KOPT-K1 (cell line): Measurements from ENCODE around the gene PTTG2.

Source experiments
- H3K27ac ChIP-seq: fragments of 200-600 bp; sonication (generic); 2 replicates; pipeline ENCODE4 v1.5.1; 2016; ENCODE audit warnings: antibody characterized with exemption, mild to moderate bottlenecking, low read depth, low read length; ENCODE audit not compliant: poor library complexity, severe bottlenecking
- H3K36me3 ChIP-seq: fragments of 200-600 bp; sonication (generic); 2 replicates; pipeline ENCODE4 v1.5.1; 2017; ENCODE audit warnings: antibody characterized with exemption, mild to moderate bottlenecking, low read length, moderate library complexity; ENCODE audit not compliant: insufficient read depth
- H3K9me3 ChIP-seq: fragments of 200-600 bp; sonication (generic); 2 replicates; pipeline ENCODE4 v1.5.1; 2017; ENCODE audit warnings: antibody characterized with exemption, low read length, mild to moderate bottlenecking; ENCODE audit not compliant: insufficient read depth, poor library complexity, severe bottlenecking

The PTTG2 gene

GRCh38 chr4:38005637-38006036 lies 45.4 kb downstream of the PTTG2 start:
- H3K36me3 ChIP-seq = no peaks in the 10 kb centered on the region
- H3K27ac ChIP-seq = no peak overlapping the region
- H3K9me3 ChIP-seq = no peaks in the 10 kb centered on the region

- H3K27ac ChIP-seq = no peak overlapping the region
- H3K9me3 ChIP-seq = no peaks in the 10 kb centered on the region
- no peaks in the 10 kb centered on the region for H3K36me3 ChIP-seq
Measured at GRCh38 chr4:38007645-38008044, 47.4 kb downstream of the PTTG2 start.

GRCh38 chr4:38008571-38009021 lies 48.4 kb downstream of the PTTG2 start:
- Histone ChIP-seq H3K9me3 (no peaks in the 10 kb centered on the region), H3K27ac (no peak overlapping the region), H3K36me3 (no peaks in the 10 kb centered on the region)

GRCh38 chr4:38009421-38009820 lies 49.2 kb downstream of the PTTG2 start:
- Histone ChIP-seq H3K27ac (no peak overlapping the region), H3K36me3 (peaks cover 5% of the 10 kb centered on the region; the same call in 1 of the 2 replicates), H3K9me3 (no peaks in the 10 kb centered on the region)

GRCh38 chr4:38009949-38010348 lies 49.8 kb downstream of the PTTG2 start:
- H3K9me3 ChIP-seq = no peaks in the 10 kb centered on the region
- peaks cover 11% of the 10 kb centered on the region; the same call in 1 of the 2 replicates for H3K36me3 ChIP-seq
- H3K27ac ChIP-seq = no peak overlapping the region
